Hematopoietic multipotent progenitor cell treated with erythropoietin and hydrocortisone succinate and interleukin-3 and kit ligand, for 15 days (in vitro differentiated cells): ENCODE results near the gene MINDY1.

Experiments
- DNase-seq: peaks from one replicate; pipeline ENCODE4 v3.0.0-alpha.2; 2015; ENCODE audit warnings: low spot score

Gene MINDY1

GRCh38 chr1:150985179-150985825 lies 21.4 kb downstream of the MINDY1 start:
- no peak for DNase-seq

DNA sequence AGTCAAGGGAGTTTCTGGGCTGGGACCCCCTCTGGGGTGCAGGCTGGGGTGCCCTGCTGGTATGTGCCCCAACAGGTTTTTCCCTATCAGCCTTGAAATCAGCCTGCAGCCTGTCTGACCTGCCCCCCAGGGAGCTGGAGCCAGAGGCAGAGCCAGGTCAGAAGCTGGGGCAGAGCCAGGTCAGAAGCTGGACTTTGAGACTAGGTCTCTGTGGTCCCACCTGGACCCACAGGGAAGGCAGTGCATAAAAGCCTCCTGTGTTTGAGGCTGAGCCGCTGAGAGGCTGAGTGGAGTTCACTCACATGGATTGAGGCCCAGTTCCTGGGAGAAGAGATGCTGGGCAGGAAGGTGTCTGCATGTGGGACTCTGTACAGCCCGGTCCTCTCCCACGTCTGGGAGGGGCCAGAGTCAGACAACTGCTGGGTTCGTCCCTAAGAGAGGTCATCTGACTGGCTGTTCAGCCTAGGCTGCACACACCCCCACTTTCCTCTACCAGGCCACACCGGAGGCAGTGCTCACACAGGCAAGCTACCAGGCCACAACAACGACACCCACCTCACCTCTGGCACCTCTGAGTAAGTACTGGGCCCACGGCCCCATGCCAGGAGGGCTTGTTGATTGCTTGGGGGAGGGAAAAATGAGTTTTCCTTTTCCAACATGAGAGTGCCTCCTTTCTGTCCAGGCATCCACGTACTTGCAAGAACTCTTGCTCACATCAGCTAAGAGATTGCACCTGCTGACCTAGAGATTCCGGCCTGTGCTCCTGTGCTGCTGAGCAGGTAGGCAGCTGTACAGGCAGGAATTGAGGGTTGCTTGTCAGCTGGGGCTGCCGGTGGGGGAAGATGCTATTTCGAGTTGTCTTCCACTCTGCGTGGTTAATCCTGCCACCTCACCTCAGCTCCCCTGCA lies 24.6 kb downstream of the MINDY1 start, which contains the start of gene ANXA9:
Gene ANXA9, plus strand, starts transcription at position 488 of the 908 bp plus-strand sequence. CDS start 814 bp downstream, outside the sequence.
- DNase-seq = no peak

GRCh38 chr1:150981177-150981804 lies 25.4 kb downstream of the MINDY1 start:
- no peak for DNase-seq

DNA sequence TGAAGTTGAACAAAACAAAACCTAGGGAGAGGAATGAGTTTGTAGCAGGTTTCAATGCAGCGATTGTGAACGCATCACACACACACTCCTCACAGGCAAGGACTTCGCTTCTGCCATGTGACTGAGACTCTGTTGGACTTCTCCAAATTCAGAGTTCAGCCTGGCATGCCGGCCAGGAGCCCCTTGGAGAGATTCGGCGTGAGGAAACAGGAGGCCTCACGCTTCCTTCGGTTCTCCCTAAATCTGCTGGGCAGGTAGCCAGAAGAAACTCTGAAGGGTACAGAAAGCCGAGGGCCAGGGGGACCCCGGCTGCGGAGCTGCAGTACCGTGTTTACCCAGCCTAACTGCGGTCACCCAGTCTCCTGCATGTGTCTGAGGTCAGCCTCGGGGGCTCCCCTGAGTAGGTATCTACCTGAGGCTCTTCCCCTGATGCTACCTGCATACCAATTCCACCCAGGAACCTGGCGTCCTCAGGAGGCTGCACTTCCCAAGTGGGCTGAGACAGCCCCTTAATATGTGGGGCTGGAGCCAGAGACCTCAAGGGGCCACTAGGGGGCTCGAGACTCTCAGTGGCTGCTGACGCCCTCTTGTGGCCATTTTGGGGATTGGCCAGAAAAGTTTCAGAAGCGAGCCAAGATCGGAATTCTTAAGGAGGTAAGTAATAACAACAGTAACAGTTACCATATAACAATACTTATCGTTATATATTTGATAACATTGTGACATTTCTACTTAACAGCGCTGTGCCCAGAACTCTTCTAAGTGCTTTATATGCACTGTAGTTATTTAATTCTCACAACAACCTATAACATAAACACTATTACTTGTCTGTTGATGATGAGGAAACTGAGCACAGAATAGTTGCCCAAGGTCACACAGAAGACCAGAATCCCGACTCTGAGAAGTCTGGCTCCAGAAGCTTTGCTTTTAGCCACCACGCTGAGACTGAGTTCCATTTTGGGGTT lies 27.3 kb downstream of the MINDY1 start:
- DNase-seq = peak; percentile 95

DNA sequence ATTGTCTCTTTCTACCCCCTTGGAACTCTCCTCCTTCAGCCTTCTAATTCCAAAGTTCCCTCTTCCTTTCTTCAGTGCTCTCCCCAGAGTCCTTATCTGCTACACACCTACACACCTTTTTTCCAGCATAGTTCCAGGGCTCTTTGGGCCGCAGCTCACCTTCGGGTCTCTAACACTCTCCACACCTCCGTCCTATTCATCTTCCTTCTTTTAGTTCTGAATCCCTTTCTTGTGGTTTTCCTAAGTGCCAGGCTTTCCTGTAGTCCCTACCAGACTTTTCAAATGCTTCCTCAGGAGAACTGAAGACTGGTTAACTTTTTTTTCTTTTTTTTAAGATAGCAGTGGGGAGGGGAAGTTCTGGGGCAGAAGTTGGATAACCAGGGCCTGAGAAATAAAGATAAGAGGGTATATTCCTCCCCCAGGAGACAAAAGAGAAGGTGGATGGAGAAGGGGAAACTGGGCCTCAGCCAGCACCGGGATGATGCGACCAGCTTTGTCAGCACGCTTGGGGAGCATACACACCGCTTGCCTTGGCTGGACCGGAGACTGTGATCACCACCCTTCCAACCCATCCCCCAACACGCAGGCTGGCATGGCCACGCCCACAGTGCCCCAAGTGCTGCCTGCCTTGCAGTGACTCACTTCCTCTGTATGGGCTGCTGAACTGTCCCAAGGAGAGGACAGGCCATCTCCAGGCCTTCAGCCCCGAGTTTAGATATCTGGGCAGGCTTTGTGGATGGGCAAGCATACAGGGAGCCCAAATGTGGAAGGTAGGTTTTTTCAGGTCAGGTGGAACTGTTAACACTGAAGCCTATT lies 29.6 kb downstream of the MINDY1 start:
- peak; percentile 94 for DNase-seq

DNA sequence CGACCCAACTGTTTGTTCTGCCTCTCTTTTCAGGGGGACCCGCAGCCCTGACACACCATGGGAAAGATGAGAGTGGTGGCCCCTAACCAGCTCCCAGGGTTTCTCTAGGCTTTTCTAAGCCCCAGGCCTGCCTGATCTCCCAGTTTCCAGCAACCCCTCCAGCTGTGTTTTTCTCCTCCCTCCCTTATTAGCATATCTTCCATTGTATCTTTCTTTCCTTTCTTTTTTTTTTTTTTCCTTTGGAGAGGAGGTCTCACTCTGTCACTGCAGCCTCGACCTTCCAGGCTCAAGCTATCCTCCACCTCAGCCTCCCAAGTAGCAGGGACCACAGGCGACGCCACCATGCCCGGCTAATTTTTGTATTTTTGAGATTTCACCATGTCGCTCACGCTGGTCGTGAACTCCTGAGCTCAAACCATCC lies 30.3 kb downstream of the MINDY1 start:
- DNase-seq = no peak

- peak; percentile 74 for DNase-seq
Measured at GRCh38 chr1:150974580-150975478, 31.9 kb downstream of the MINDY1 start, which contains the start of gene CERS2. Gene CERS2 (minus strand): TSS chr1:150974835. CDS start chr1:150969090, 5,745 bp downstream.

DNA sequence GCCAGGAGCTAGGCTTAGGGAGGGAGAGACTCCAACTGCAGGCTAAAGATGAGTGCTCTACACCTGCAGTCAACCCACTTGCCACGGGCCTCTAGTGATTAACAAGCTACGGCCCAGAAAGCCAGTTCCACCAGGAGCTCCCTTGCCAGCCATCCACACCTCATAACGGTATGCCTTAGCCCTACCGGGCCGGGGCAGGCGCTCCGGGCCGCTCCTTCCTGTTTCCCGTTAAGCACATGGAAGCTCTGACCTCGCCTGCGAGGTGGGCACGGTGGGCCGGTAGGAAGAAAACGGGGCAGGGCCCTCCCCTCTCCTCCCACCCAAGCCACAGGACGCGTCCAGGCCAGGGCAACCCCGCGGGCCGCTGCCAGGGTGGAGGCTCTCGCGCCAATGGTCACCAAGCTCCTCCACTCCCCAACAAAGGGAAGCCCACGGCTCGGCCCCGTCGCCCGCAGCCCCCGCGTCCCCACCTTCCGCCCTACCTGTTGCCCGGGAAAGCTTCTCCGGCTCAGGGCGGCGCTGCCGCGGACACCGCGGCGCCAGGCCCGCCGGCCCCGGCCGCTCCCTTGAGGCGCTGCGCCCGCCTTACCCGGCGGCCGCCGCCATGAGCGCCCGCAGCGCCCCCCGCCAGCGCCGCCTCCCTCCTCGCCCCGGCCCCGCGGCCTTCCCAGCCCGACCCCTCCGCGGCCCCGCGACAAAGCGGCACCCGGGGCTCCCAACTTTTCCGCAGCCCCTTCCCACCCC lies 32.7 kb downstream of the MINDY1 start:
- DNase-seq = peak; percentile 42

DNA sequence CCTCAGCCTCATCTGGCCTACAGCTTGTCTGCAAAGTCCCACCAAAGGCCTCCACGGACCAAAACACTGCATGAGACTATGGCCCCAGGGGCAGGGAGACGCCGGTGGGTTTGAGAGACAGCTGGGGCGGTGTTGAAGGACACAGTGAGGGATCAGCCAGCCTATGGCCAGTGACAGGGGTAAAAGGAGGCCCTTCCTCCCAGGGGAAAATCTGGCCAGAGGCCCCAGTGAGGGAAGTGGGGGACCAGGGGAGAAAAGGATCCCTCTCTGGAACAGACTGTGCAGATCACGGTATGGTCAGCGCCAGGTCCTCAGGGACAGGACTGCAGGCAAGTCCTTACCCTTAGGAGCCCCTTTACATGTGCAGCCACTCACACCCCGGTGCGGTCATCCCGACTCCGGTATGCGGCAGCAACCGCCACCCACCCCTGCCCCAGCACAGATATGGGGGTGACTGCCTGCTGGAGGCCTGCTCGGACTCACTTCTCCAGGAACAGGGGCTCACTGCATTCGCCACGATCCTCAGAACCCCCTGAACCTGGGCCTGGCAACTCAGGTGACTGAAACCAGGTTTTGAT lies 33.4 kb downstream of the MINDY1 start:
- peak; percentile 15 for DNase-seq

DNA sequence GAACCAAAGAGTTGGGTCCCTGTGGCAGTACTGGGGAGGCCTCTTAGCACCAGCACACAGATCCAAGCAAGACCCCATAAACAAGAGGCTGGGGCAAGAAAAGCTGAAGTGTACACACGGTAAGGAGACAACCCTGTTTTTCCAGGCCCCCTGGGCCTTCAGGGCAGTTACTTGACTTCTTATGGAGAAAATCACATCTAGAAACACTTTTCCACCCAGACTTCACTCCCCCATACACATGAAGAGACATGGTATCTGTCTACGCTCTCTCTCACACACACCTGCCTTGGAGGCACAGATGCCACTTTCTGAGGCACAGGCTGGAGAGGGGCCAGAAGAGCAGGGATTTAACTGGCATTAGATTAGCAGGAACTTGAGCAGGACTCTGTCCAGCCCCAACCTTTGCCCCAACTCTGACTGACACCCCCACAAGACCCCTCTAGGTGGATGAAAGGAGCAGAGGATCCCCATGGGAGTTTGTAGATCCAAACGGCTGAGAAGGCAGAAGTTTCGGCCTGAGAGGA lies 34.2 kb downstream of the MINDY1 start:
- DNase-seq = no peak

DNA sequence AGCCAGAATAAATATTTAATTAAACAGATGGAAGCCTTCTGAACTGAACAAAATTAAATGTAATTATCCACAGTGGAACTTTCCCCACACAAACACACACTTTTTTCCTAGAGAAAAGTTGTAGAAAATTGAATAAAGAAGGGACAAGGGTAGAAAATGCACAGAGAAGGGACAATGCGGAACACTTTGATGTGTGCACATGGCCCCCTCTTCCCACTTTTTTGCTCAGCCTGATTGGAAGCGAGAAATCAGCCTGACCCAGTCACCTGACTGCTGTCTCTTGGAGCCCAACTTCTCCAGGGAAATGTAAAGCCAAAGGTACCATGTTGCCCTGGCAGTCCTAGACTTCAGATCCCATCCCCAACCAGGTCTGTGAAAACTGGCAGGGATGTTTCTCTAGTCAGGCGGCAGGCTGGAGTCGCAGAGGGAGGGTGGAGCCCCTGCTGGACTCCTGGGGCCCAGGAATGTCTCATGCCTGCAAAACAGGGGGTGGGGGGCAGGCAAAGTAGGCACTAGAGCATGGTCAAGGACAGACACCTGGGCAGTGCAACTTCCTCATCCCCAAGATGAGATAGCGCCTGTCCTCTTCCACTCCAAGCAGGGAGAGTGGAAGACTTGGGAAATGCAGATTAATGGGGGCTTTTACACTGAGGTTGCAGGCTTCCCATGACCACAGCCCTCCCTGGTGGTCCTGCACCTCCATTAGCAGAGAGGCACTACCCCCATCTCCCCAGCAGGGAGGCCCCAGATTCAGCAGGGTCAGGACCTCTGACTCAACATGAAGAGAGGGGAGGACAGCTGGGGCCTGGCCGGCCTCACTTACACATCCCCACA lies 34.9 kb downstream of the MINDY1 start:
- DNase-seq = no peak

GRCh38 chr1:150970808-150971582 lies 35.7 kb downstream of the MINDY1 start:
- no peak for DNase-seq

- DNase-seq = no peak
Measured at GRCh38 chr1:150969626-150970025, 37.1 kb downstream of the MINDY1 start.

GRCh38 chr1:150968491-150968890 lies 38.2 kb downstream of the MINDY1 start:
- no peak for DNase-seq

- DNase-seq = no peak
Measured at GRCh38 chr1:150967936-150968335, 38.8 kb downstream of the MINDY1 start.

- DNase-seq = no peak
Measured at GRCh38 chr1:150966011-150966410, 40.7 kb downstream of the MINDY1 start.
